HG03354 (cell line): ENCODE measurements around the gene GBGT1.

Experiments used
- ATAC-seq: cut with Tn5 transposase; IDR thresholded peaks from one replicate; pipeline ENCODE4 v1.9.1; 2021; ENCODE audit warnings: mild to moderate bottlenecking; ENCODE audit not compliant: unreplicated experiment, poor library complexity, severe bottlenecking

Gene GBGT1

DNA sequence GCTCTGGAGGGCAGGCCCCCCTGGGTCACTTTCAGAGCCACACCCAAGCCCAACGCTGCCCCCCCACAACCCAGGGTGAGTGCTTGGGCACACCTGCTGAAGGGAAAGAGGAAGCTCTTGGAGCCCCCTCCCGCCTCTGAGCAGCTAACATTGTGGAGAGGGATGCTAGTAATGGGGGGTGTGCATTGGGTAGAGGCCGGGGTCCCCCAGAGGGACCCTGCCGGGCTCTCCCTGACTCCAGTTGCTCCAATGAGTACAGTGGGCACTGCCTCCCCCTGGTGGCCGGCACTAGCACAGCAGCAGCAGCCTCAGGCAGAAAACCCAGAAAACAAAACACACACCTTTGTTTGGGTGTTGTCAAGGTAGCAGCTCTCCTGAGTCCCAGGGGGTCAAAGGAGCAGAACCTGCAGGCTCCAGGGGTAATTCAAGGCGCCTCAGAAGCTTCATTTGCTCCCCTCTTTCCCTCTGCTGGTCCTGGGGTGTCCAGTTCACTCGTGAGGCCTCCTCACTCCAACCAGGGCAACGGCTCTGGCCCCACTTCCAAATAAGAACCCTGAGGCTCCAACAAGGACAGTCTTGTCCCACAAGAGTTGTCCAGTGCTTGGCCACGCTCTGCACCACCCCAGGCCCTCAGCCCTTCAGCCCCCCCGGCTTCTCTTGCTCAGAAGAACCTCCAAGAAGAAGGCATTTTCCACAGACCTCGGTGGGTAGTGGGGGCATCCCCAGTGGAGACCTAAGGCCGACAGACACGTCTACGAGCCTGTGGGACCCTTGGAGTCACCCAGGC is 16.1 kb downstream of the GBGT1 start:
- ATAC-seq, result peak; percentile 27

DNA sequence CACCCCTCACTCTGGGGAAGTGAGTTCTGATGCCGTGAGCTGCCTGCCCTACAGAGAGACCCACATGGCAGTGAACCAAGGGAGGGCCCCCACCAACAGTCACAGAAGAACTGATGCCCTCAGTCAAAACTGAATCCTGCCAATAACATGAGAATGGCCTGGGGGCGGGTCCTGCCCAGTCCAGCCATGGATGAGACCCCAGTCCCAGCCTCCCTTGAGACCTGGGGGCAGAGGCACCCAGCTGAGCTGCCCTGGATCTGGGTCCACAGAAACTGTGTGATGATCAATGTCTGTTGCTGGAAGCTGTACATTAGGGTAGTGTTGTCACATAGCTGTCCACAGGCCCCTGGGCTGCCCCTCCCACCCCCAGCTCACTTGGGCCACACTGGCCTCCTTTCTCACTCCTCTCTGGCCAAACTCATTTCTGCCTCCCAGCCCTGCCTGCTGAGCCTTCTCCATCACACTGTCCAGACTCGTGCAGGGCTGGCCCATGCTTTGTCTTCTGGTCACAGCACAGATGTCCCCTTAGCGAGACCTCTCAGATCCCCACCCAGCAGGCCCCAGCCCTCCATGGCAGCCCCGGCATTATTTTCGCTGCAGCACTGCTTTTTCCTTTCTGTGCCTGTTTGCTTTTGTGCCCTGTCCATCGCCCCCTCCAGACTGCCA is 16.8 kb downstream of the GBGT1 start:
- no peak for ATAC-seq

DNA sequence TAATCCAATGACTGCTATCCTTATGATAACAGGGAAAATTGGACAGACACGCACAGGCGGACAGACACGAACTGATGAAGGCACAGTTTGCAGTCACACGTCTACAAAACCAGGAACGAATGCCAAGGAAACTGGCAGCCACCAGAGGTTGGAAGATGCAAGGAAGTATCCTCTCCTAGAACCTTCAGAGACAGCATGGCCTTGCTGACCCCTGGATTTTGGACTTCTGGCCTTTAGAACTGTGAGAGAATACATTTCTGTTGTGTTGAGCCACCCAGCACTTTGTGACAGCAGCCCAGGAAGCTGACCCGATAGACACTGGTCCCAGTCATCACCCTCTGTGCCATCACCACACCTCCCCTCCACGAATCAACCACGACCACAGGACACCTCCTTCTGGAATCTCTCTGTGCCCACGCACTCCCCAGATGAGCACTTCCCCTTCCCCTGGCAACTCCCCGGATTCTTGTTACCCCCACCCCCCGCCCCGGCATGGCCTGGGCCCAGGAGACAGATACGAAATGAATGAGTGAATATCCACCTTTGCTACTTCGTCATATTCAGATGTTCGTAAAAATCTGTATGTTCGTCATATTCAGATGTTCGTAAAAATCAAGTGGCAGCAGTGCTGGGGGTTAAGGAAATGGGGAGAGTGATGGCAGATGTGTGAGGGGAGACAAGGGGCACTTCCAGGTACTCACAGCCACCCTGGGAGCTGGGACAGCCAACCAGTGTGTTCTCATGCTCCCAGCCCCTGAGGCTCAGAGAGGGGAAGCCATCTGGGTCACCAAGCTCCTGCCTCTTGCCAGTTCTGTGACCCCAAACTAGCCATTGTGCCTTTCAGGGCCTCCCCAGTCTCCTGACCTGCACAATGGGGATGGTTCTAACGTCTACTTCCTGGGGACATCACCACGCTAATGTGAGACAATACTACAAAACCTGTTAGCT is 18.5 kb downstream of the GBGT1 start:
- no peak for ATAC-seq

DNA sequence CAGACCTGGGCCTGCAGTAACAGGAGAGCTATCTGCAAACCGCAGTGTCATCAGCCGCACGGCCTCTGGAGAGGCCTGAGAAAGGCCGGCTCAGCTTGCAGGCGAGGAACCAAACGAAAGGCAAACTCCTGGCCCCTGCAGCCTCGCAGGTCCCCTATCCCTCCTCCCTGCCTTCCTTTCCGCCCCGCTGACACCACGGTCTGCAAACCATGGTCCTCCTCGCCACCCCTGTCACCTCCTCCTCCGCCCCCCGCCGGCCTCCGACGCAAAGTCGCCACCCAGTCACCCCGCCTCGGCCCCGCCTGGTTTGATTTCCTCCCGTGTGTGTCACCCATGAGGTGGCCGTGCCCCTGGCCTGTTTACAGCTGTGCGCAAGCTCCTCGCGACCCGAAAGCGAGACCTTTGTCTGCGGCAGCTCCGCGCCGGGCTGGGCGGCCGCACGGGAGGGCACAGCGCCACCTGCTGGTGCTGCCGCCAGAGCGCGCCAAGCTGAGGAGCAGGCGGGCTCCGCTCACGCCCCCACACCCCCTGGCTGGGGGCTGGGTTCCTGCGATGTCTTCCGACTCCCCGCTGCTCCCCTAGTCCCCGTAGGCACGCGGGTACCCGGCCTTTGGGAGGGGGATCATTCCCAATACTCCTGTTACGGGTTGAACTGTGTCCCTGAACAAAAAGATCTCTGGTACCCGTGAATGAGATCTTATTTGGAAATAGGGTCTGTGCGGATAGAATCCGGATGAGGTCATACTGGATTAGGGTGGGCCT is 19.4 kb downstream of the GBGT1 start:
- peak; percentile 52 for ATAC-seq

DNA sequence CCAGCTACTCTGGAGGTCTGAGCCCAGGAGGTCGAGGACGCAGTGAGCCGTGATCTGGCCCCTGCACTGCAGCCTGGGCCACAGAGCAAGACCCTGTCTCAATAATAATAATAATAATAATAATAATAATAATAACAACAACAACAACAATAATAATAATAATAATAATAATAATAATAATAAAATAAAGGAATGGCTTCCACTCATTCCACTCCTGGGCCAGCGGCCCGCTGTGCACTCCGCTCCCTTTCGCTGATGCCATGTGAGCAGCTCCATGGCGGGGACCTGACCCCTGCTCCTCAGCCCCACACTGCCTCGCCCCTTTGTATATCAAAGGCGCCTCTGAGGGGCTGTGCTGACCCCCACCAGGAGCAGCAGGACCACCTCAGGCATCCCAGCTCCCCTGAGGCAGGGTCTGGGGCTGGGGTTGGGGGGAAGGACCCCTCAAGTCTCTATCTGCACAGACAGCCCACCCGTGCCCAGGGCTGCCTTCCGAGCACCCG is 20.0 kb downstream of the GBGT1 start:
- no peak for ATAC-seq

DNA sequence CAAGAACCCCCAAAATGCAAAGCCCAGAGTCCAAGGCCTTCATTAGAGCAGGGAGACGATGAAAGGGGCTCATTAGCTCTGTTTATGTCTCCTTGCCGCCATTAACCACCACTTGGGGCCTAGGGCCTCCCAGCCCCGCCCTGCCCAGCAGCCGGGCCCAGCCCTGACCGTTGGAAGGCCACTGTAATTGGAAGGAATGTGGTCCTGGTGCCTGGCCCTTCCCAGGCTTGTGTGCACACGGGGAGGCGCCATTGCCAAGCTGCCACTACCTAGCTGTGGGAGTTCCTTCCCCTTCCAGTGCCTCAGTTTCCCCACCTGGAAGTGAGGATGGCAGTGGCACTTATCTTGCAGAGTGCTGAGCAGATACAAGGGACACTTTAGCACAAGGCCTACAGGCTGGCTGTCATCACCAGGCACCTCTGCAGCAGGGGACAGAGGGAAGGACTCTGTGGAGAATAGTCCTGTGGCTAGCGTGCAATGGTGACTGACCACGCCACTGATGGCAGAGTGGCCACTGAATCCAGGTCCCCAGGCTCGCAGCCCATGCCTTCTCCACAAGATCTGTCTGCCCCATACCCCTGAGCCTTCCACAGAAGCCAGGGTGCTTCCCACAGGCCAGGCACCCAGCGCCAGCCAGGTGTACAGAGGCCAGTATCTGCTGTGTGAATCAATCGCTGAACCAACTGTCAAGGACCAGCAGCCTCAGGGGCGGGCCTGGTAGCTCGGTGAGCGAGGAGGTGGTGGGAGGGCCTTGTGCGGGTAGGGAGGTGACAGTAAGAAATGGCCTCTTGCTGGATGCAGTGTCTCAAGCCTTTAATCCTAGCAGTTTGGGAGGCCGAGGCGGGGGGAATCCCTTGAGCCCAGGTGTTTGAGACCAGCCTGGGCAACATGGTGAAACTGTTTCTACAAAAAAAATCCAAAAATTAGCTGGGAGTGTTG is 20.8 kb downstream of the GBGT1 start:
- ATAC-seq, result no peak

DNA sequence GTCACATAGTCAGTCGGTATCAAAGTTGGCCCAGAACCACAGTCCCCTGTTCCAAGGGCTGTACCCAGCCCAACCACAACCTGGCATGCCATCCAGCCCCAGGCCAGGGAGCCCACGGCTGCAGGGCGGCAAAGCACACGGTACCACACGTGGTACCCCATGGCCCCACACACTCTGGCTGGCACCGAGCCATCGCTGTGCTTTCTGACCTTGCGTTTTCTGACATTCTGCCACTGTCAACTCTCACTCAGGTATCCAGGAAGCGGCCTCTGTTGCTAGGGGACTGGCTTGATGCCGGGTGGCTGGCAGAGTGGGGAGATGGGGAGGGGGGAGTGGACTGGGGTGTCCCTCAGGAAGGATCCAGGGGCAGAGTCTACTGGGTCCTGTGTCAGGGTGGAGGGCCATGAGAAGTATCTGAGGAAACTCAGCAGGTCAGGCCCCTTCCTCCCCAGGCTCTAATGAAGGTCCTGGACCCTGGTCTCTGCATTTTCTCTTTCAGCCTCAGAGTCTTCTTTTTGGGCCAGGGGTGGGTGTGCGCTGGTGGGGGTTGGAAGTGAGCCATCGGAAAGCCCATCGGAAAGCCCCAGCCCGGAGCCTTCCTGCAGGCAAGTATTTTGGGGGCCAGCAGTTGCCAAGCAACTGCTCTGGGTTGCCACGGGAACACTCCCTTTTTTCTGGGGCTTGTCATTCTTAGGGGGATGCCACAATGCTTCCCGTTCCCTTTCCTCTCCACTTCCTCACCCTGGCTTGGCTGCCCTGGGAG is 21.7 kb downstream of the GBGT1 start:
- no peak for ATAC-seq

DNA sequence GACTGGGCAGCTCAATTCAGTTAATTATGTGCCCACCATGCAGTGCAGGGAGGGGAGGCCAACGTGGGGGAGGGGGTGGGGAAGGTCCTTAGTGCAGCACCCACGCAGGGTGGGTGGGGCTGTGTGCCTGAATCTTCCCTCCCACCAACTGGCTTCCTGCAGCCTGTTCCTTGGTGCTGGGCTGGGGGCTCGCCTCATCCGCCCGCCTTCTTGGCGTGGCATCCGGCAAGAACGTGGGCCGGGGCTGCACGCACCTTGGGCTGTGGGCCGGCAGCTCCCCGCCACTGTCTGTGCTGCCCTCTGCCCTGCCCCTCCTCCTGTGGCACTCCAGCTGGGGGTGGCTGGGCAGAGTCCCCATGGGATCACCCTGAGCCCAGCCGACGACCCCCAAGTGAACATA is 23.1 kb downstream of the GBGT1 start:
- ATAC-seq, result no peak

DNA sequence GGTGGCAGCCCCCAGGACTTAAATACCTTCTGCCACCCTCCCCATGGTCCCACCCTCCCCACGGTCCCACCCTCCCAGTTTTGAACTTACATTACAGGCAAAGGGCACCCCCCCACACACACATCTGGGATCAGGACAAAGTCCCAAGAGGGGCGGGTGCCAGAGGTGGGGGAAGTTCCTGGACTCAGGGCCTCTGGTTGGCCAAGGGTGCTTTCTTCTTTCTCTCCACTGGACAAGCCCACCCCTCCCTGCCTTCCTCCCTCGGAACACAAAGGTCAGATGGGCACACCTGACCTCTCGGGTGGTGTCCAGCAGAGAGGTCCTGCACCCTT is 23.6 kb downstream of the GBGT1 start:
- no peak for ATAC-seq

DNA sequence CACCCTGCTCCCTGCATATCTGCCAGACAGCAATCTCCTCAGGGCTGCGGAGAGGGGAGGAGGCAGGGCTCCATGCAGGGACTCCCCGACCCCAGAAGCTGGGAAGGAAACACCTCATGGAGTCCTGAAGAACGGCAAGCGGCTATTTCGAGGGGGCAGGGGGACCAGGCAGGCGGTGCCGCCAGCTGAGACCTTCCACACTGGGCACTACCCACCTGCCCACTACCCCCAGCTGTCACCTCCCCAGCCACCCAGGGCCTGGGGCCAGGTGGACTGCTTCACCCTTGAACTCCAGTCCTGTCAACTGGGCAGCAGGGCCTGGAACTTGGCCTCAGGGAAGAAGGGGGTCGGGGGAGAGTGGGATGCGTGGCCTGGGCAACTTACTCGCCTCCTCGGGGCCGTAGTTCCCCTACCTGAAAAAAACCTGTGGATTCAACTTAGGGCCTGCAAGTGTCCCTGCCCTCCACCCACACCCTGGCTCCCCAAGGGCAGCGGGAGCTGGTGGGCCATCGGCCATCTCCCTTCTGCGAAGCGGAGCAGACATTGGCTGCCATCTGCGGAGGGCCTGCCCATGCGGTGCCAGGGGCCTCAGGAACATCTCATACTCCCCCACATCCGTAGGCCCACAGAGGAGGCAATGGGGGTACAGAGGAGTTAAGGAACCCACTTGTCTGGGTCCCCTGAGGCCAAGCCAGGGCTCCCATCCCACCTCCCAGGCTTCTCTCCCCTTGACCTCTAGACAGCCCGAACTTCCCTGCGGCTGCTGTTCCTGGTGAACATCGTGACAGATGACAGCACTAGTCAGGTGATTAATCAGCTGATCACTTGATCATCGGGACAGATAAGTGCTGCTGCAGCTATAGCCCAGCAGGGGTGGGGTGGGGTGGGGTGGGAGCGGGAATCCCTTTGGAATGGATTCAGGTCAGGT is 24.2 kb downstream of the GBGT1 start:
- ATAC-seq, result no peak

DNA sequence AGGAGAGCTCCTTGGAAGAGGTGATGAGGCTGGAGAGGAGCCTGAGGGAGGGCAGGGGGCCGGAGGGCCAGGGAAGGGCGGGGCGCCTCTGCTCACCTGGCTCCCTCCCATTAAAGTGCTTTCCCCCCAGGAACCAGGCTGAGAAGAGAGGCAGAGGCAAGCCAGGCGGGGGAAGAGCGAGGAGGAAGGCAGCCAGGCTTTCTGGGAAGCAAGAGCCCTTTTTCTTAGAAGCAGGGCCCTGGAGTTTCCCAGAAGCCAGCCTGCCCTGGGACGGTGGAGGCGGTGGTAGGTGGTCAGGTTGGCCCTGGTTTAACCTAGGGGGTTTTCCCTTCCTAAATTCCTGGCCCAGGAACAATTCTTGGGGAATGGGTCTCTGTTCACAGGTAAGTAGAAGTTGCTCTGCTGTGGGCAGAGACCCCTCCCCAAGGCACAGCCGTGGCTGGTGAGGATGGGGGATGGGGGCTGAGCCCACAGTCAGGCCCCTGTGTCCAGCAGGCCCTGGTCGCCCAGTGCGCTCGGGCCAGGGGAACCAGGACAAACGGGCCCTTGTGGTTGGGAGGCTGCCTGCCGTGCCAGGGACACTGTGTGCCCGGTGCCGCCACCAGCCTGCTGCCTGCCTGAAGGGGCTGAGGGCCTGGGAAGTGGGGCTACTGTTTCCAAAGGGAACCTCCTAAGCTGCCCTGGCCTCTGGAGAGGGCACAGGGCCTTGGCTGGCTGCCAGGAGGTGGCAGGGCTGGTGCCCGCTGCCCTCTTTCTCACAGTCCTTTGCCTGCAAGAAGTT is 26.1 kb downstream of the GBGT1 start:
- ATAC-seq, result no peak

DNA sequence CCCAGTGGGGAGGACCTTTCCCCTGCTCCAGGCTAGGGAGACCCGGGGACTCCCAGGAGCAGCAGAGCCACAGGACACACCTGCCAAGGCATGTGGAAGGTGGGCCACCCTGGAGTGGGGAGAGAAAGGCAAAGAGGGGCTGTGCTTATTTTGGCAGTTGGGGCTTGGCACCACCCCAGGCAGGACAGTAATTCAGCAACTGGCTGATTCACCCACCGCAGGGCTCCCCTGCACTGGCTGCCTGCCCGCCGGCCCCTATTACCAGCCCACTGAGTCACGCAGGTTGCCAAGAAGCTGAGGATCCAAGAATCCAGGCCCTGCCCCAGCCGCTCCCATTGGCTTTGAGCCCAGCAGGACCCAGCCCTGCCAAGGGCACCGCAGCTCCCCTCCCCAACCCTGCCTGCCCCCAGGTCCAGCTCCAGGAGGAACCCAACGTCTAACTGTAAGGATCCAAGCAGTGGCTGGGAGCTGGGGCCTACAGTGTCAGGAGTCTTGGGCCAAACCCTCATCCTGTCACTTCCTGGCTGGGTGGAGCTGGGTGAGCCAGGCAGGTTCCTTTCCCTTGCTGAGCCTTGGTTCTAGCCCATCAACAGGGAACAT is 28.5 kb downstream of the GBGT1 start:
- no peak for ATAC-seq

DNA sequence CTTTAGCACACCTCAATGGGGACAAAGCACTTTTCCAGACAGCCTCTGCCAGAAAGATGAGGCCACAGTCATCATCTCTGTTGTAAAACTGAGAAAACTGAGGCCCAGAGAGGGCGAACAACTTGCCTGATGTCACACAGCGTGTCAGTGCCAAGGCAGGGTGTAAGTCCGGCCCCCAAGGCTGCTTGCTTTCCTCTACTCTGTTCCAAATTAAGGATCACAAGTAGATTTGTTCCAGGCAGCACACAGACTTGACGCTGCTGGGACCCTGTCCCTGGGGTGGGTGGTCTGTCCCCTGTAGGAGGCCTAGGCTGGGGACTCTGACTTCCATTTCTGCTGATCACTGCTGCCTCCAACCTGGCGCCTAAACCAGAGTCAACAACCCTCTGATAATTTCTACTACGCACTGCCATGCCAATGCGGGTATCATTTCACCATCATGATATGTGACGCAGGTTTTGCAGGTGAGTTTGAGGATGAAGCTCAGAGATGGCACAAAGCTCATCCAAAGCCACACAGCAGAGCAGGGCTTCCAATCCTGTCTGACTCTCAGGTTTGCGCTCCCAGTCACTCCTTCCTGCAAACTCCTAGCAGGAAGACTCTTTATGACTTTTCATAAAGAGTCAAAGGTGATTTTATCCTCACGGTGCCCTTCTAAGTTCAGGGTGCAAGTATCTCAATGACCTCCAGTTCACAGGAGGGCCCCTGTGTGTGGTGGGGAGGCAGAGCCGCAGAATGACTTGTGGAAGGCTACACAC is 29.1 kb downstream of the GBGT1 start:
- ATAC-seq, result no peak

DNA sequence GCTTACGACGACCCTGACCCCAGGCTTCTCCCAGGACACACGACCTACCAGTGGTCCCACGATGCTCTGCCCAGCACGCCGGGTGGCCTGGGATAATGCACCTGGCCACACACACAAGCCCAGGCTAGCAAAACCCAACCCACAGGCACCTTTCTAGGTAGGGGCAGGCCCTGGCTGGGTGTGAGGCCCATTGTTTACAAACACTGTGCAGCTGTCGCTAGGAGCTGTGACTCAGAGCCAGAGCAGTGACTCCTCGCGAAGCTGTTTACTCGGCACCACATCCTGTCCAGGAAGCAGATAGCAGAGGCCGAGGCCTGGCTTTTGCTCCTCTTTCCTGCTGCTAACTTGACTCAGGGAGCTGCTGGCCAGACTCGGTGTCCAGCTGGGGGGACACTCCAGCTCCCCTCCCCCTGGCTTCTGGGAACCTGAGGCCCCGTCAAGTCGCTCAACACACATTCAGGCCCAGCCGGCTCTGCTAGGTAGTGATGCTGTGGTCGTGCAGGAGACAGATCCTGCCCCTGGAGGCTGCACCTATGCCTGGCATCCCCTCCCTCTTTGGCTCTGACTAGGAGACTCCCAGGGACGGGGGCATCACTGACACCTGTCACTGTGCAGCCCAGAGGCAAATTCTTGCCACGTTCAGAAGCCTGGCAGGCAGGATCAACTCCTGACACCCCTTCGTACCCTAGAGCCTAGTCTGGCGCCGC is 29.9 kb downstream of the GBGT1 start:
- peak; percentile 88 for ATAC-seq
